Prostate gland (tissue), 2 donors: Measurements from ENCODE around the gene HECTD3.

ENCODE experiments used
- CTCF ChIP-seq, 4 experiments: fragments of 200-600 bp in 2 of 4; fragments of 450-650 bp in 2 of 4; sonication (generic) in 2 of 4; IDR thresholded peaks; 1 replicate in 3 of 4; 2 replicates in 1 of 4; pipeline ENCODE4 v1.5.1; 2016 to 2019; ENCODE audit warnings: antibody characterized with exemption in 4 of 4, mild to moderate bottlenecking in 2 of 4, moderate library complexity in 2 of 4
- POLR2A ChIP-seq: fragments of 450-650 bp; IDR thresholded peaks from one replicate; pipeline ENCODE4 v1.6.1; 2016; ENCODE audit warnings: antibody characterized with exemption, mild to moderate bottlenecking
- POLR2AphosphoS5 ChIP-seq: sonication (generic); formaldehyde crosslinking; IDR thresholded peaks from one replicate; pipeline ENCODE4 v1.6.1; 2017; ENCODE audit warnings: antibody characterized with exemption

- no peak for TF ChIP-seq CTCF (IDR thresholded peaks at IDR 0.05)
- no peak for TF ChIP-seq POLR2A
- TF ChIP-seq POLR2AphosphoS5 = no peak
Measured at GRCh38 chr1:45035631-45036301, 24.6 kb upstream of the HECTD3 start.
